HCT116 (cell line): Measurements from ENCODE around the gene EGFL7. TPM values are rescaled to one million over a fixed set of nuclear protein-coding genes. Genes with fewer than 3 reads are reported as not detected.
"Not testable (repeated sequence)": the region's sequence is repeated elsewhere in the genome, so short reads cannot be mapped to it uniquely, and the experiment has no call there.

Source experiments
- ATAC-seq: fragments of 200-7000 bp; cut with Tn5 transposase; 2 replicates; pipeline ENCODE4 v1.9.1; 2020; ENCODE audit warnings: mild to moderate bottlenecking, moderate library complexity
- BruUV-seq: library from RNA; stranded (reverse); fragments of 400-500 nt; replicated peaks from 2 replicates; lab custom pipeline; 2021; lab: Mats Ljungman, UMichigan
- CTCF ChIA-PET: fragments of 300-600 bp; sonication (Branson Sonifier 250); formaldehyde crosslinking; loops from one replicate; lab custom pipeline; 2021; ENCODE audit warnings: antibody characterized with exemption; lab: Charles Lee
- POLR2A ChIA-PET: fragments of 300-600, 350-600 bp; sonication (Branson Sonifier 250); formaldehyde crosslinking; loops from one replicate; lab custom pipeline; 2021; ENCODE audit warnings: antibody characterized with exemption; lab: Charles Lee
- RAD21 ChIA-PET, 2 experiments: fragments of 300-600 bp; sonication (Branson Sonifier 250); formaldehyde crosslinking; loops; one replicate each; lab custom pipeline; 2023; ENCODE audit warnings: low total read pairs in 2 of 2; ENCODE audit not compliant: uncharacterized antibody in 2 of 2, unreplicated experiment in 2 of 2, low non-redundant PET in 1 of 2; lab: Charles Lee
- DNase-seq: peaks from one replicate; pipeline ENCODE4 v3.0.0-alpha.2; 2010; ENCODE audit warnings: low read depth, low spot score
- H2AFZ ChIP-seq: fragments of 200-600 bp; shearing (Covaris generic), sonication (generic); 2 replicates; pipeline ENCODE4 v1.6.1; 2017; ENCODE audit warnings: low read depth, mixed run types, mixed read lengths, antibody characterized with exemption, low read length; ENCODE audit not compliant: poor library complexity, severe bottlenecking
- H3K27ac ChIP-seq: 2 replicates; pipeline ENCODE4 v1.5.1; 2012; ENCODE audit warnings: low read depth, low read length
- H3K27me3 ChIP-seq: fragments of 200-600 bp; sonication (generic); 2 replicates; pipeline ENCODE4 v1.6.1; 2016; ENCODE audit warnings: mixed run types, low read length, mixed read lengths; ENCODE audit not compliant: insufficient read depth
- H3K36me3 ChIP-seq, 2 experiments: fragments of 200-500 bp in 1 of 2; fragments of 200-600 bp in 1 of 2; sonication (Bioruptor generic) in 1 of 2; sonication (generic) in 1 of 2; 2 replicates each; pipeline versions ENCODE4 v1.5.1 to v1.6.1; 2014 to 2016; ENCODE audit warnings: low read length in 2 of 2, inconsistent platforms in 1 of 2, mixed read lengths in 1 of 2, mixed run types in 1 of 2; ENCODE audit not compliant: insufficient read depth in 2 of 2, control insufficient read depth in 1 of 2
- H3K4me1 ChIP-seq, 2 experiments: fragments of 200-600 bp in 1 of 2; sonication (generic) in 1 of 2; 2 replicates each; pipeline versions ENCODE4 v1.5.1 to v1.6.1; 2012 to 2017; ENCODE audit warnings: low read length in 2 of 2, inconsistent platforms in 1 of 2, mild to moderate bottlenecking in 1 of 2, mixed read lengths in 1 of 2, mixed run types in 1 of 2, moderate library complexity in 1 of 2; ENCODE audit not compliant: insufficient read depth in 2 of 2, control insufficient read depth in 1 of 2
- H3K4me2 ChIP-seq: fragments of 200-600 bp; sonication (generic); 2 replicates; pipeline ENCODE4 v1.6.1; 2017; ENCODE audit warnings: mixed run types, low read length, mixed read lengths
- H3K4me3 ChIP-seq, 2 experiments: fragments of 200-600 bp in 1 of 2; sonication (generic) in 1 of 2; replicated peaks in 1 of 2; 2 replicates each; pipeline ENCODE4 v1.5.1; 2011 to 2016; ENCODE audit warnings: low read length in 2 of 2, control low read depth in 1 of 2, low read depth in 1 of 2, mild to moderate bottlenecking in 1 of 2, mixed read lengths in 1 of 2, mixed run types in 1 of 2
- H3K79me2 ChIP-seq: fragments of 200-600 bp; sonication (generic); 2 replicates; pipeline ENCODE4 v1.6.1; 2017; ENCODE audit warnings: mild to moderate bottlenecking, mixed run types, low read length, moderate library complexity, mixed read lengths; ENCODE audit not compliant: insufficient read depth
- H3K9ac ChIP-seq: fragments of 200-600 bp; sonication (generic); 2 replicates; pipeline ENCODE4 v1.6.1; 2016; ENCODE audit warnings: low read length, mixed read lengths
- H3K9me2 ChIP-seq: fragments of 200-600 bp; sonication (generic), shearing (Covaris generic); 2 replicates; pipeline ENCODE4 v1.6.1; 2017; ENCODE audit warnings: mixed run types, mild to moderate bottlenecking, moderate library complexity; ENCODE audit not compliant: insufficient read depth
- H3K9me3 ChIP-seq, 2 experiments: fragments of 200-500 bp in 1 of 2; fragments of 200-600 bp in 1 of 2; sonication (Bioruptor generic) in 1 of 2; sonication (generic) in 1 of 2; 2 replicates each; pipeline ENCODE4 v1.6.1; 2014 to 2017; ENCODE audit warnings: low read length in 2 of 2, mixed read lengths in 2 of 2, inconsistent platforms in 1 of 2, low read depth in 1 of 2, mild to moderate bottlenecking in 1 of 2, mixed run types in 1 of 2, moderate library complexity in 1 of 2; ENCODE audit not compliant: control insufficient read depth in 1 of 2, insufficient read depth in 1 of 2
- H4K20me1 ChIP-seq: fragments of 200-600 bp; sonication (generic), shearing (Covaris generic); 2 replicates; pipeline ENCODE4 v1.6.1; 2017; ENCODE audit warnings: mixed run types, mild to moderate bottlenecking, moderate library complexity; ENCODE audit not compliant: insufficient read depth
- RAD21 ChIP-seq: IDR thresholded peaks from 2 replicates; pipeline ENCODE4 v1.6.1; 2012; ENCODE audit warnings: low read depth, mild to moderate bottlenecking
- YY1 ChIP-seq: IDR thresholded peaks from 2 replicates; pipeline ENCODE4 v1.6.1; 2011; ENCODE audit warnings: low read length, low read depth, moderate library complexity, mild to moderate bottlenecking; ENCODE audit not compliant: insufficient replicate concordance; ENCODE audit errors: extremely low read depth
- intact Hi-C: fragments of 100-400 bp; cut with micrococcal nuclease; formaldehyde crosslinking; loops from 2 replicates; pipeline ENCODE4 v1.10.0; 2022
- total RNA-seq: library from RNA; stranded (reverse); gene quantifications from one replicate; pipeline ENCODE4 v1.2.1, GENCODE V29; 2021; ENCODE audit not compliant: unreplicated experiment
- TF ChIP-seq, protein P1 (sequence below): IDR thresholded peaks from 2 replicates; pipeline ENCODE4 v1.6.1; 2012
- TF ChIP-seq, protein P2 (sequence below): IDR thresholded peaks from 2 replicates; pipeline ENCODE4 v1.6.1; 2011; ENCODE audit warnings: mild to moderate bottlenecking, low read length, moderate library complexity; ENCODE audit not compliant: insufficient replicate concordance; ENCODE audit errors: extremely low read depth
- TF ChIP-seq, protein P3 (sequence below), 3 experiments: fragments of 200-600 bp in 1 of 3; sonication (generic) in 1 of 3; IDR thresholded peaks in 2 of 3; conservative IDR thresholded peaks in 1 of 3; 2 replicates each; pipeline ENCODE4 v1.5.1; 2012 to 2017; ENCODE audit warnings: low read depth in 2 of 3, low read length in 2 of 3, antibody characterized with exemption in 1 of 3, borderline replicate concordance in 1 of 3, control low read depth in 1 of 3, mild to moderate bottlenecking in 1 of 3, mixed read lengths in 1 of 3, mixed run types in 1 of 3, moderate library complexity in 1 of 3; ENCODE audit not compliant: insufficient read depth in 1 of 3

The EGFL7 gene
- total RNA-seq, 1 experiment from 2014 or later: 82.0 TPM

DNA sequence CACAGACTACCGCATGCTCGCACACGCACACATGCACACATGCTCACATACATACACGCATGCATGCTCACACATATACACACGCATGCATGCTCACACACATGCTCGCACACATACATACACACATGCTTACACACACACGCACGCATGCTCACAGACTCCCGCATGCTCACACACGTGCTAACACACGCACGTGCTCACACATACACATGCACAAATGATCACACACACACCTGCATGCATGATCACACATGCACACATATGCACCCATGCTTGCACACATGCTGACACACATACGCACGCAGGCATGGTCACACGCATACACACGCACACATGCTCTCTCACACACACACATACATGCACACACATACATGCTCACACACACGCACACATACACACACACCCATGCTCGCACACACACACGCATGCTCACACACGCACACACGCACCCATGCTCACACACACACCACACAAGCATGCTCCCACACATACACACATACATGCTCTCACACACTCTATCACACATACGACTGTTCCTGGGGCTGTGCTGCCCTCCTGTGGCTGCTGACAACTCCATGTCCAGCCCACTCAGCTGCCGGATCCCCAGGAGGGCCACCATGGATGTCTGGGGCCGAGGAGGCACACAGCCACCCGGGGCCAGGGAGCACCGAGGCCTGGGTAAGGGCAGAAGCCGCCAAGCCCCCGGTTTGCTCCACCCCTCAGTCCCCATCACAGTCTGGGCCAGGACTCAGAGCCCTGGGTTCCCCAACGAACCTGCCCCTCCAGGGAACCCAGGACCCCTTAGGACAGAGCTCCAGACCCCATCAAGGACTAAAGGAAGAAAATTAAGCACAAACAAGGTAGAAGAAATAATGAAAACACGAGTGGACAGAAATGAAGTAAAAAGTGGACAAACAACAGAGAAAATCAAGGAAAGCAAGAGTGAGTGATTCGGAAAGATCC, 31.4 kb upstream of the EGFL7 start:
- no peaks in the 10 kb centered on the region for H3K79me2 ChIP-seq
- ChIA-PET RAD21 (interaction anchor here (0.5 to 1.2 kb wide), 5 partner anchors 8 to 147 kb away, joined by 3 to 6 read pairs (median 5); no protein-coding TSS in a partner anchor), CTCF (interaction anchor here (0.7 to 1.4 kb wide), 6 partner anchors 62 to 286 kb away, joined by 3 to 23 read pairs (median 5); no protein-coding TSS in a partner anchor), POLR2A (interaction anchor here (1.2 kb wide), 1 partner anchor 147 kb away, joined by 4 read pairs; no protein-coding TSS in a partner anchor)
- no peak overlapping the region; the same call in 1 of the 2 replicates for H3K4me2 ChIP-seq
- H3K4me3 ChIP-seq: no peak overlapping the region
- no peaks in the 10 kb centered on the region for H4K20me1 ChIP-seq
- intact Hi-C loops: loop anchor here (1.0 kb wide), 1 partner anchor 143 kb away; no protein-coding TSS in a partner anchor
- H3K27ac ChIP-seq: no peak overlapping the region
- no peak overlapping the region for H3K9ac ChIP-seq
- H3K9me3 ChIP-seq: peaks cover 0 to 5% of the 10 kb centered on the region in 2 experiments; a peak in 1 of 4 replicates
- BruUV-seq: no TSS peak
- no peak overlapping the region for H2AFZ ChIP-seq
- H3K4me1 ChIP-seq: peaks cover 0 to 3% of the 10 kb centered on the region in 2 experiments; a peak in 1 of 4 replicates
- ATAC-seq (peak; percentile 92), DNase-seq (peak; percentile 60)
- TF ChIP-seq RAD21 (peak; percentile 96), YY1 (no peak)
- TF ChIP-seq, protein P1, sequence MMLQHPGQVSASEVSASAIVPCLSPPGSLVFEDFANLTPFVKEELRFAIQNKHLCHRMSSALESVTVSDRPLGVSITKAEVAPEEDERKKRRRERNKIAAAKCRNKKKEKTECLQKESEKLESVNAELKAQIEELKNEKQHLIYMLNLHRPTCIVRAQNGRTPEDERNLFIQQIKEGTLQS: no peak
- TF ChIP-seq, protein P2, sequence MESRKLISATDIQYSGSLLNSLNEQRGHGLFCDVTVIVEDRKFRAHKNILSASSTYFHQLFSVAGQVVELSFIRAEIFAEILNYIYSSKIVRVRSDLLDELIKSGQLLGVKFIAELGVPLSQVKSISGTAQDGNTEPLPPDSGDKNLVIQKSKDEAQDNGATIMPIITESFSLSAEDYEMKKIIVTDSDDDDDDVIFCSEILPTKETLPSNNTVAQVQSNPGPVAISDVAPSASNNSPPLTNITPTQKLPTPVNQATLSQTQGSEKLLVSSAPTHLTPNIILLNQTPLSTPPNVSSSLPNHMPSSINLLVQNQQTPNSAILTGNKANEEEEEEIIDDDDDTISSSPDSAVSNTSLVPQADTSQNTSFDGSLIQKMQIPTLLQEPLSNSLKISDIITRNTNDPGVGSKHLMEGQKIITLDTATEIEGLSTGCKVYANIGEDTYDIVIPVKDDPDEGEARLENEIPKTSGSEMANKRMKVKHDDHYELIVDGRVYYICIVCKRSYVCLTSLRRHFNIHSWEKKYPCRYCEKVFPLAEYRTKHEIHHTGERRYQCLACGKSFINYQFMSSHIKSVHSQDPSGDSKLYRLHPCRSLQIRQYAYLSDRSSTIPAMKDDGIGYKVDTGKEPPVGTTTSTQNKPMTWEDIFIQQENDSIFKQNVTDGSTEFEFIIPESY: no peak
- TF ChIP-seq, protein P3, sequence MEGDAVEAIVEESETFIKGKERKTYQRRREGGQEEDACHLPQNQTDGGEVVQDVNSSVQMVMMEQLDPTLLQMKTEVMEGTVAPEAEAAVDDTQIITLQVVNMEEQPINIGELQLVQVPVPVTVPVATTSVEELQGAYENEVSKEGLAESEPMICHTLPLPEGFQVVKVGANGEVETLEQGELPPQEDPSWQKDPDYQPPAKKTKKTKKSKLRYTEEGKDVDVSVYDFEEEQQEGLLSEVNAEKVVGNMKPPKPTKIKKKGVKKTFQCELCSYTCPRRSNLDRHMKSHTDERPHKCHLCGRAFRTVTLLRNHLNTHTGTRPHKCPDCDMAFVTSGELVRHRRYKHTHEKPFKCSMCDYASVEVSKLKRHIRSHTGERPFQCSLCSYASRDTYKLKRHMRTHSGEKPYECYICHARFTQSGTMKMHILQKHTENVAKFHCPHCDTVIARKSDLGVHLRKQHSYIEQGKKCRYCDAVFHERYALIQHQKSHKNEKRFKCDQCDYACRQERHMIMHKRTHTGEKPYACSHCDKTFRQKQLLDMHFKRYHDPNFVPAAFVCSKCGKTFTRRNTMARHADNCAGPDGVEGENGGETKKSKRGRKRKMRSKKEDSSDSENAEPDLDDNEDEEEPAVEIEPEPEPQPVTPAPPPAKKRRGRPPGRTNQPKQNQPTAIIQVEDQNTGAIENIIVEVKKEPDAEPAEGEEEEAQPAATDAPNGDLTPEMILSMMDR (IDR thresholded peaks at IDR 0.05 in 2 of 3, conservative IDR thresholded peaks at IDR 0.05 in 1 of 3; ENCODE audit: borderline replicate concordance in 1 of 3, insufficient read depth in 1 of 3, low read depth in 2 of 3, low read length in 2 of 3): peak; percentile 81 to 85 (median 84); a peak in 5 of 6 replicates
- no peaks in the 10 kb centered on the region for H3K36me3 ChIP-seq
- H3K27me3 ChIP-seq: no peaks in the 10 kb centered on the region
- H3K9me2 ChIP-seq: no peaks in the 10 kb centered on the region

DNA sequence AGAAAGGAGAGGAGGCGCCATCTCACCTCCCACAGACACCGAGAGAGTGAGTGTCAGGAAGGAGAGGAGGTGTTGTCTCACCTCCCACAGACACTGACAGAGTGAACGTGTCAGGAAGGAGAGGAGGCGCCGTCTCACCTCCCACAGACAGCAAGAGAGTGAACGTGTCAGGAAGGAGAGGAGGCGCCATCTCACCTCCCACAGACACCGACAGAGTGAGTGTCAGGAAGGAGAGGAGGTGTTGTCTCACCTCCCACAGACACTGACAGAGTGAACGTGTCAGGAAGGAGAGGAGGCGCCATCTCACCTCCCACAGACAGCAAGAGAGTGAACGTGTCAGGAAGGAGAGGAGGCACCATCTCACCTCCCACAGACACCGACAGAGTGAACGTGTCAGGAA, 30.6 kb upstream of the EGFL7 start:
- H3K4me2 ChIP-seq, H3K4me3 ChIP-seq, H3K36me3 ChIP-seq, H4K20me1 ChIP-seq, BruUV-seq, ATAC-seq, H3K9me3 ChIP-seq, H3K4me1 ChIP-seq, H3K27me3 ChIP-seq, intact Hi-C loops, H3K9me2 ChIP-seq, H3K79me2 ChIP-seq, DNase-seq, H3K27ac ChIP-seq, H3K9ac ChIP-seq, H2AFZ ChIP-seq: not testable (repeated sequence)
- ChIA-PET RAD21 (interaction anchor here (0.5 to 1.2 kb wide), 5 partner anchors 8 to 148 kb away, joined by 3 to 6 read pairs (median 5); no protein-coding TSS in a partner anchor), CTCF (interaction anchor here (0.7 to 1.4 kb wide), 6 partner anchors 61 to 286 kb away, joined by 3 to 23 read pairs (median 5); no protein-coding TSS in a partner anchor), POLR2A (interaction anchor here (1.2 kb wide), 1 partner anchor 147 kb away, joined by 4 read pairs; no protein-coding TSS in a partner anchor)
